ENCODE data around the gene MRNIP.

Gene MRNIP

DNA sequence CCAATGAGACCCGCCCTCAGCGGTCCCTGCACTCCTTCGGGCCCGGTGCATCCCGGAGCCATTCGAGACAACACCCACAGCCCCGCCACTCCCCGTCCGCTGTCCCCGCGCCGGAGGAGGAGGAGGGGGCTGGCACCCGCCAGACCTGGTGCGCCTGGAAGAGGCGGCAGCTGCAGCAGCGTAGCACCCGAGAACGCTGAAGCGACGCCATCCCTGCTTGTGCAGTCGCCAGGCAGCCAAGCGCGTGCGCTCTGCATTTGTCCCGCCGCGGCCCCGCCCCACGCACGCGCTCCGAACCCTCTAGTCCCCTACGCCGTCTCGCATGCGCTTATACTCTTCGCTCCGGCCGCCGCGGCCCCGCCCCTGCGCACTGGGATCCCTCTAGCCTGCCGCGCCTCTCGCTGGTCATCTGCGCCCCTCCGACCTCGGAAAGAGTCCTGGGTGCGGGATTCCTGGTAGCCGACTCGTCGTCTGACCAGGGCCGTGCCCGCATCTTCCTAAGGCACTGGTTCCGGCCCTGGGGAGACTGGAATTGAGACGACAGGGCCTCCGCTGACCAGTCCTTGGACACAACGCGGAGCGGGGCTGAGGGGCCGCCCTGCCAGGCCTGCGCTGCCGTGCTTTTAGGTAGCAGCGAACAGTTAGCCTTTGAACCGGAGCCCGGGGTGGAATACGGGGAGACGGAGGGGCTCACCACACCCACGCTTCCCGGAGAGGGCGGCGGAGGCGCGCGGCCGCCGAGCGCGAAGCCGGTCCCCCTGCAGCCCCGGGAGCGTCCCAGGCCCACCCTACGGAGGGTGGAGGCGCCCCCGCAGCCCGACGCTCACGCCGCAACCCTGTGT, at the start of gene MRNIP:
Gene MRNIP (minus strand): TSS at position 232 of the 842 bp plus-strand sequence. CDS start 21 bp downstream, at position 211.
- TF ChIP-seq, protein P1, sequence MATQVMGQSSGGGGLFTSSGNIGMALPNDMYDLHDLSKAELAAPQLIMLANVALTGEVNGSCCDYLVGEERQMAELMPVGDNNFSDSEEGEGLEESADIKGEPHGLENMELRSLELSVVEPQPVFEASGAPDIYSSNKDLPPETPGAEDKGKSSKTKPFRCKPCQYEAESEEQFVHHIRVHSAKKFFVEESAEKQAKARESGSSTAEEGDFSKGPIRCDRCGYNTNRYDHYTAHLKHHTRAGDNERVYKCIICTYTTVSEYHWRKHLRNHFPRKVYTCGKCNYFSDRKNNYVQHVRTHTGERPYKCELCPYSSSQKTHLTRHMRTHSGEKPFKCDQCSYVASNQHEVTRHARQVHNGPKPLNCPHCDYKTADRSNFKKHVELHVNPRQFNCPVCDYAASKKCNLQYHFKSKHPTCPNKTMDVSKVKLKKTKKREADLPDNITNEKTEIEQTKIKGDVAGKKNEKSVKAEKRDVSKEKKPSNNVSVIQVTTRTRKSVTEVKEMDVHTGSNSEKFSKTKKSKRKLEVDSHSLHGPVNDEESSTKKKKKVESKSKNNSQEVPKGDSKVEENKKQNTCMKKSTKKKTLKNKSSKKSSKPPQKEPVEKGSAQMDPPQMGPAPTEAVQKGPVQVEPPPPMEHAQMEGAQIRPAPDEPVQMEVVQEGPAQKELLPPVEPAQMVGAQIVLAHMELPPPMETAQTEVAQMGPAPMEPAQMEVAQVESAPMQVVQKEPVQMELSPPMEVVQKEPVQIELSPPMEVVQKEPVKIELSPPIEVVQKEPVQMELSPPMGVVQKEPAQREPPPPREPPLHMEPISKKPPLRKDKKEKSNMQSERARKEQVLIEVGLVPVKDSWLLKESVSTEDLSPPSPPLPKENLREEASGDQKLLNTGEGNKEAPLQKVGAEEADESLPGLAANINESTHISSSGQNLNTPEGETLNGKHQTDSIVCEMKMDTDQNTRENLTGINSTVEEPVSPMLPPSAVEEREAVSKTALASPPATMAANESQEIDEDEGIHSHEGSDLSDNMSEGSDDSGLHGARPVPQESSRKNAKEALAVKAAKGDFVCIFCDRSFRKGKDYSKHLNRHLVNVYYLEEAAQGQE (IDR thresholded peaks at IDR 0.05; ENCODE audit: low read depth): no peak
- TF ChIP-seq CREB1 (IDR thresholded peaks at IDR 0.05; ENCODE audit: low read depth) (no peak), TCF12 (IDR thresholded peaks at IDR 0.05; ENCODE audit: low read depth) (no peak), ZBTB7A (IDR thresholded peaks at IDR 0.05; ENCODE audit: low read depth) (peak; percentile 37; the same call in 1 of the 2 replicates), RAD21 (IDR thresholded peaks at IDR 0.05; ENCODE audit: low read depth) (peak; percentile 25; the same call in 1 of the 2 replicates), TAF1 (IDR thresholded peaks at IDR 0.05; ENCODE audit: low read depth) (peak; percentile 93), NFIC (IDR thresholded peaks at IDR 0.05) (0 out of 2 replicates have a peak, but pooled peaks have one; percentile 7), EGR1 (IDR thresholded peaks at IDR 0.05) (no peak), CEBPB (IDR thresholded peaks at IDR 0.05) (no peak; the same call in 1 of the 2 replicates), FOXM1 (IDR thresholded peaks at IDR 0.05; ENCODE audit: borderline replicate concordance, low read depth) (no peak), MAX (IDR thresholded peaks at IDR 0.05) (peak; percentile 89), YY1 (IDR thresholded peaks at IDR 0.05; ENCODE audit: low read depth) (peak; percentile 86), TEAD4 (IDR thresholded peaks at IDR 0.05) (no peak; the same call in 1 of the 2 replicates), EP300 (IDR thresholded peaks at IDR 0.05; ENCODE audit: borderline replicate concordance) (no peak)
- TF ChIP-seq, protein P2, sequence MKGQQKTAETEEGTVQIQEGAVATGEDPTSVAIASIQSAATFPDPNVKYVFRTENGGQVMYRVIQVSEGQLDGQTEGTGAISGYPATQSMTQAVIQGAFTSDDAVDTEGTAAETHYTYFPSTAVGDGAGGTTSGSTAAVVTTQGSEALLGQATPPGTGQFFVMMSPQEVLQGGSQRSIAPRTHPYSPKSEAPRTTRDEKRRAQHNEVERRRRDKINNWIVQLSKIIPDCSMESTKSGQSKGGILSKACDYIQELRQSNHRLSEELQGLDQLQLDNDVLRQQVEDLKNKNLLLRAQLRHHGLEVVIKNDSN (IDR thresholded peaks at IDR 0.05): peak; percentile 21; the same call in 1 of the 2 replicates

DNA sequence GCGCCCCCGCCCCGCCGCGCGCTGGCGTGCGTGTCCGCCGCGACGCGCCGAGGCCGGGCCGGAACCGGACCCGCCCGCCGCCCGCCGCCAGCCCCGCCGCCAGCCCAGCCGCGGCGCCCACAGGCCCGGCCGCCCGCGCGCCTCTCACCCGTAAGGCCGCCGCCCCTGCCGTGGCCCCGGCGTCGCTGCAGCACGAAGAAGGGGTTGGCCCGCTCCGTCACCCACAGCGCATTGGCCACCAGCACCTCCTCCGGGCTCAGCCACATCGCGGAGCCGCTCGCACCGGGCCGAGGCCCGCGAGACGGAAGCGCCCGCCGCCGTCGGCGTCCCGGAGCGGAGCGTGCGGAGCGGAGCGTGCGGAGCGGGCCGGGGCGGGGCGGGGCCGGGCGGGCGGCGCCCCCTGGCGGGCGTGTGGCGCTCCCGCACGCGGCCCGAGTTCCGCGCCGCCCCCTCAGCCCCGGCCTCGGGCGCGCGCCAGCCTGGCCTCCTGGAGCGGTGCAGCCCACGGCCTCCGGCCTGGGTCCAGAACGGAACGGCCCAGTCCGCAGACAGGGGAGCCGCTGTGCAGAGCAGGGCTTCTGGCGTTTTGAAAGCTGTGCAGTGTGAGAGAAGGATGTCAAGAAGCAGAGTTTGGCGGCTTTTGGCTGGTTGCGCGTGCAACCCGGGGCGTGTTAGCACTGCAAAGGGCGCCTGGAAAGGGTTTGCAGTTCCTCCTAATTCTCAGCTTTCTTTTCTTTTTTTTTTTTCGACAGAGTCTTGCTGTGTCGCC, 49.1 kb upstream of the MRNIP start, which contains the start of gene TBC1D9B:
Gene TBC1D9B (minus strand): TSS at position 342 of the 769 bp plus-strand sequence. CDS start 76 bp downstream, at position 266.
- no peak for TF ChIP-seq TEAD4 (IDR thresholded peaks at IDR 0.05)
- no peak for TF ChIP-seq CREB1 (IDR thresholded peaks at IDR 0.05; ENCODE audit: low read depth)
- TF ChIP-seq EGR1 (IDR thresholded peaks at IDR 0.05): peak; percentile 60
- TF ChIP-seq CEBPB (IDR thresholded peaks at IDR 0.05): no peak
- 0 out of 2 replicates have a peak, but pooled peaks have one; percentile 14 for TF ChIP-seq TAF1 (IDR thresholded peaks at IDR 0.05; ENCODE audit: low read depth)
- TF ChIP-seq YY1 (IDR thresholded peaks at IDR 0.05; ENCODE audit: low read depth): peak; percentile 23; the same call in 1 of the 2 replicates
- peak; percentile 55 for TF ChIP-seq MAX (IDR thresholded peaks at IDR 0.05)
- no peak for TF ChIP-seq RAD21 (IDR thresholded peaks at IDR 0.05; ENCODE audit: low read depth)

GRCh38 chr5:179906795-179907555, 48.4 kb upstream of the MRNIP start:
- TF ChIP-seq EGR1 (IDR thresholded peaks at IDR 0.05): no peak
- TF ChIP-seq CREB1 (IDR thresholded peaks at IDR 0.05; ENCODE audit: low read depth): no peak
- no peak for TF ChIP-seq RAD21 (IDR thresholded peaks at IDR 0.05; ENCODE audit: low read depth)
- no peak for TF ChIP-seq YY1 (IDR thresholded peaks at IDR 0.05; ENCODE audit: low read depth)
- no peak for TF ChIP-seq FOXM1 (IDR thresholded peaks at IDR 0.05; ENCODE audit: borderline replicate concordance, low read depth)
- no peak for TF ChIP-seq CEBPB (IDR thresholded peaks at IDR 0.05)
- no peak for TF ChIP-seq ZBTB7A (IDR thresholded peaks at IDR 0.05; ENCODE audit: low read depth)

GRCh38 chr5:179906294-179906794, 47.7 kb upstream of the MRNIP start:
- TF ChIP-seq MAX (IDR thresholded peaks at IDR 0.05) (no peak), CREB1 (IDR thresholded peaks at IDR 0.05; ENCODE audit: low read depth) (no peak), TCF12 (IDR thresholded peaks at IDR 0.05; ENCODE audit: low read depth) (no peak), RAD21 (IDR thresholded peaks at IDR 0.05; ENCODE audit: low read depth) (no peak), ZBTB7A (IDR thresholded peaks at IDR 0.05; ENCODE audit: low read depth) (no peak), YY1 (IDR thresholded peaks at IDR 0.05; ENCODE audit: low read depth) (no peak), TAF1 (IDR thresholded peaks at IDR 0.05; ENCODE audit: low read depth) (no peak), TEAD4 (IDR thresholded peaks at IDR 0.05) (no peak), CEBPB (IDR thresholded peaks at IDR 0.05) (no peak), NFIC (IDR thresholded peaks at IDR 0.05) (no peak), FOXM1 (IDR thresholded peaks at IDR 0.05; ENCODE audit: borderline replicate concordance, low read depth) (no peak)
- TF ChIP-seq, protein P2 (IDR thresholded peaks at IDR 0.05): no peak
- TF ChIP-seq, protein P1 (IDR thresholded peaks at IDR 0.05; ENCODE audit: low read depth): no peak
